ENCODE measurements around the gene RPP21.

Gene RPP21

DNA sequence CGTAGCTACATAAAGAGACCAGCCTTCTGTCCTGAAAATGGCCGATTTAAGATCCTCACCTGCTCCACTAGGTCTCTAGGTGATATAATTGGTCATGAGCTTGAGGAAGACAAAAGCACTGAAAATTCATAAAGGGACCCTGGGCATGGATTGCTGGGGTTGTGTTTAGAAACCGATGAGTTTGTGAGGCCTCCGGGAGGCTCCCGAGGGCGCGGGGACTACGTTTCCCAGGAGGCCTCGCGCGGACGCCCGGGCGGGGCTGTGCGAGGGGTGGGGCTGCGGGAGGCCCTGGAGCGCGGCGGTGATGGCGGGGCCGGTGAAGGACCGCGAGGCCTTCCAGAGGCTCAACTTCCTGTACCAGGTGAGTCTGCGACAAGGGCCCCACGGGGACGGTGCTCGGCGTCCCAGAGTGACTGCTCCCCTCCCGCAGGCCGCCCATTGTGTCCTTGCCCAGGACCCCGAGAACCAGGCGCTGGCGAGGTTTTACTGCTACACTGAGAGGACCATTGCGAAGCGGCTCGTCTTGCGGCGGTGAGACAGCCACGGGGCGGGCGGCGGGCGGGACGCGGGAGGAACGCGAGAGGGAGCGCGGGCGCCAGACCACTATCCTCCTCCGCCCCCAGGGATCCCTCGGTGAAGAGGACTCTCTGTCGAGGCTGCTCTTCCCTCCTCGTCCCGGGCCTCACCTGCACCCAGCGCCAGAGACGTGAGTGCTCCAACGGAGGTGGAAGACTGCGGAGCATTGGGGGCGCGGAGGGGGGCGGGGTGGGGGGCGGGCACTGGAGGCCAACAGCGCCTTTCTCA is at the start of gene RPP21:
Gene RPP21, plus strand, starts transcription at position 289 of the 804 bp plus-strand sequence. Its CDS starts 16 bp downstream, at position 305.
- DNase-seq, result peak; percentile 87

DNA sequence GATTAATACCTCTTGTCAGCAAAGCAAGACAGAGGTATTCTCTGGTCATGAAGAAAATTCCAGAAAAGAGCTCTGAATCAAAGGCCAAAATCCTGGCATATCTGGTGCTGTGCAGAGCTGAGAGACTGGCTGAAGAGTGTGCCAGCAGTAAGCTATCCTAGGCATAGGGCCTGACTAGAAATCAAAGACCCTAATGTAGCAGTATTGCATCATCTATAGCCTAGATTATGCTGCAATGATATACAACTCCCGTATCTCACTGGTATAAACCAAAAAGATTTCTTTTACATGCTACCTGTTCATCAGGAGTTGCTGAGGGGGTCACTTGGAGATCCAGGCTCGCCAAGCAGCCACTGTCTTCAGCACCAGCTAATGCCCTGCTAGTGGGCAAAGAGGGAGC is 49.1 kb upstream of the RPP21 start:
- DNase-seq, result no peak

- DNase-seq, result no peak
These were observed 41.0 kb upstream of the RPP21 start for GRCh38 chr6:30304002-30304401.

GRCh38 chr6:30311101-30311500 is 33.9 kb upstream of the RPP21 start:
- no peak for DNase-seq

- DNase-seq, result no peak
These were observed 33.3 kb upstream of the RPP21 start for GRCh38 chr6:30311671-30312070.

GRCh38 chr6:30312266-30312665 is 32.7 kb upstream of the RPP21 start:
- DNase-seq, result no peak

- DNase-seq, result no peak
These were observed 32.2 kb upstream of the RPP21 start for GRCh38 chr6:30312676-30313321.

DNA sequence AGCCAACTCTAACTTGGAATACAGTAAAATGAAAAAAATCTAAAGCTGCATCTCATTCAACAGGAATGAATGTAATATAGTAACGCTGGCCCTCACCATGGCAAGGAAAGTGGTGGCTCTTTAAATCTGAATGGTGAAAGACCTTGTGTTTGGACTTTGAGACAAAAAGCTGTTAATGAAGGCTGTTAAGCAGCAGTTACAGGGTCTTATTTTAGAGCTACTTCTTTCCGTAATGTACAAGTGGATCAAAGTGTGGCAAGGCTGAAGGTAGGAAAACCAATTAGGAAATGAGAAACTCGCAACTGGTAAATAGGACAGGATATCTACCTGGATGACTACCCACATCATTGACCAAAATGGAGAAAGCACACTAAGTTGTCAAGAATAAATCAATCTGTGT is 29.8 kb upstream of the RPP21 start:
- no peak for DNase-seq

DNA sequence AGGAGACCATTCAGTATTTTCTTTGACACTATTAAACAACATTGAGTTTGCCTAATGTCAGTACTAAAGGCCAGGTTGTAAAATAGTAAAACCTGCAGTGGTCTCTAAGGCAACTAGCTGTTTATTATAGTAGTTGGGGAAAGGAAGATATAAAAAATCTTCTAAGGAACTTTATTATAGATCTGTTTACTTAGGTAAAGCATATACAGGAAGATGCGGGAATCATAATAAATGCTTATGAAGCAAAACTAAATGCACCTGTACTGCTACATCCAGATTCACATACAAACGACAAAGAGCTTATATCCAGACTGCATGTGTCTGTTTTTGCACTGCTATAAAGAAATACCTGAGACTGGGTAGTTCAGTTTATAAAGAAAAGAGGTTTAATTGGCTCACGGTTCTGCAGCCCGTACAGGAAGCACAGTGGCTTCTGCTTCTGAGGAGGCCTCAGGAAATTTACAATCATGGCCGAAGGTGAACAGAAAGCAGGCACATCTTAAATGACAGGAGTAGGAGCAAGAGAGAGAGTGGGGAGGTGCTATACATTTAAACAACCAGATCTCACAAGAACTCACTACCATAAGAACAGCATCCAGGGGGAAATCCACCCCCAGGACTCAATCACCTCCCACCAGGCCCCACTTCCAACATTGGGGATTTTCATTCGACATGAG is 26.9 kb upstream of the RPP21 start:
- no peak for DNase-seq

- no peak for DNase-seq
These were observed 25.7 kb upstream of the RPP21 start for GRCh38 chr6:30319146-30319835.

- no peak for DNase-seq
These were observed 23.1 kb upstream of the RPP21 start for GRCh38 chr6:30321692-30322388.

DNA sequence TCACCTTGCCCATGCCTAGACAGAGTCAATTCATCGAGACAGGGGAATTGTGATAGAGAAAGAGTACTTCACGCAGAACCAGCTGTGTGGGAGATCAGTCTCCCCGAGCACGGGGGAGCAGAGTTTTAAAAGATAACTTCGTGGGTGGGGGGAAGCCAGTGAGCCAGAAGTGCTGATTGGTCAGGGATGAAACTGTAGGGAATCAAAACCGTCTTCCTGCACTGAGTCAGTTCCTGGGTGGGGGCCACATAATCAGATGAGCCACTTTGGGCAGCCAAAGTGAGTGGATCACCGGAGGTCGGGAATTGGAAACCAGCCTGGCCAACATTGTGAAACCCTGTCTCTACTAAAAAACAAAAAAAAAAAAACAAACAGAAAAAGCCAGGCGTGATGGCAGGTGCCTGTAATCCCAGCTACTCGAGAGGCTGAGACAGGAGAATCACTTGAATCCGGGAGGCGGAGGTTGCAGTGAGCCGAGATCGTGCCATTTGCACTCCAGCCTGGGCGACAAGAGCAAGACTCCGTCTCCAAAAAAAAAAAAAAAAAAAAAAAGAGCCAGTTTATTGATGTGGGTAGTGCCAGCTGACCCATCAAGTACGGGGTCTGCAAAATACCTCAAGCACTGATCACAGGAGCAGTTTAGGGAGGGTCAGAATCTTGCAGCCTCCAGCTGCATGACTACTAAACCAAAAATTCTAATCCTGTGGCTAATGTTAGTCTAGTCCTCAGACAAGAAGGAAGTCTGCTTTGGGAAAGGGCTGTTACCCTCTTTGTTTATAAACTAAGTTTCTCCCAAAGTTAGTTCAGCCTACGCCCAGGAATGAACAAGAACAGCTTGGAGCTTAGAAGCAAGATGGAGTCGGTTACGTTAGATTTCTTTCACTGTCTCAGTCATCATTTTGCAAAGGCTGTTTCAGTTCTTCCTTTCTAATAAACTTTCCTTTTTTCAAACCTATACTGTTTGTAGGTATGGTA is 22.1 kb upstream of the RPP21 start:
- DNase-seq, result peak; percentile 24

DNA sequence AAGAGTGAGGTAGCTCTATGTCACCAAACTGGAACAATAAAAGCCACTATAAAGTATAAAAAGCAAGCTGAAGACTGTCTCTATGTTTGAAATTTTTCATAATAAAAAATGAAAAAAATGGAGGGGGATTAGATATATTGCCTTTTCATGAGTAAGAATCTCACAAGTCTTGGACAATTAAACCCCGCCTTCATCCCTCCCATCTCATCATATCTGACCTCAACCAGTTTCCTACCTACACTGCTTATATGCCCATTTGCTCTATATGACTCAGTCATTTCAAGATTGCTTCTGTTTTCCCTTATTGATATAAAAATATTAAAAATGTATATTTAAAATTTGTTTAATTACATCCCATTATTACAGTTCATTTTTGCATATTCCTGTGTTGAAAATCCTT is 21.1 kb upstream of the RPP21 start:
- no peak for DNase-seq

- peak; percentile 79 for DNase-seq
These were observed 19.6 kb upstream of the RPP21 start for GRCh38 chr6:30325150-30325872.

- DNase-seq, result peak; percentile 72
These were observed 19.0 kb upstream of the RPP21 start for GRCh38 chr6:30325873-30326525.

GRCh38 chr6:30326526-30327231 is 18.3 kb upstream of the RPP21 start, which contains the start of gene TRIM39:
TSS of gene TRIM39 (plus strand) at chr6:30326927. CDS start at chr6:30329318, 2,391 bp downstream.
- peak; percentile 88 for DNase-seq

DNA sequence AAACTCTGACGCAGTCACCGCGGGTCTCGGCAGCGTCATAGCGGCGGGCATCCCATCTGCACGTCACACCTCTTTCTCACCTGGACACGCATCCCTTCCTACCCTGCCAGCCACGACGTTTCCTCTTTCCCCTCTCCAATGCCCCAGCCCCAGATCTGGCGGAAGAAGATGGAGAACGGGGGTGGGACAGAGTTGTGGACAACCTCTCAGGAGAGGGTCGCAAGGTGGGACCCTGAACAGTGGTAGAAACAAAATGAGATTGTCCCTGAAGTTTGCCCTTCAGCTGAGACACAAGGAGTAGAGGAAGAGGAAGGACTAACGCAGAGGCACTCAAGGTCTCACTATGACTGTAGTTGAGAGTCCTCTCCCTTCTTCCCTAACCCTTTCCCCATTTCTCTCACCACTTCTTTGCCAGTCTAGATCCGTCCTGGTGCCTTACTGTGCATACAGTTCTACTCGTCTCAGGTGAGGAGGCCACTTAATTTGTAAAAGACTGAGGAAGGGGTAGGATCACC is 17.7 kb upstream of the RPP21 start:
- DNase-seq, result no peak

DNA sequence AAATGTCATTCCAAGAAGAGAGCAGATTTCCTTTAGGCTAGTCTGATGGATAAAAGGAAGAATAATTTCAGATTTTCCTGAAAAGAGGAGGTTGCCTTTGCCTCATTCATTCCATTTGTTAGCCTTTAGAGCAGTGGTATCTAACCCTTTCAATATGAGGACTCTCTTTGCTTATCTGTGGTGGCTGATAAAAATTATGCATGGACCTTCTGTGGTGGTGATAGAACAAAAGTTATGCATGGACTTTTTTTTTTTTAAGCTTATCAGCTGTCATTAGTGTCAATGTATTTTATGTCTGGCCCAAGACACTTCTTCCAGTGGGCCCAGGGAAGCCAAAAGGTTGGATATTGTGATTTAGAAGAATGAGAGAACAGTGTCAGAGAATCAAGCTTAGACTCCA is 16.6 kb upstream of the RPP21 start:
- DNase-seq, result no peak

DNA sequence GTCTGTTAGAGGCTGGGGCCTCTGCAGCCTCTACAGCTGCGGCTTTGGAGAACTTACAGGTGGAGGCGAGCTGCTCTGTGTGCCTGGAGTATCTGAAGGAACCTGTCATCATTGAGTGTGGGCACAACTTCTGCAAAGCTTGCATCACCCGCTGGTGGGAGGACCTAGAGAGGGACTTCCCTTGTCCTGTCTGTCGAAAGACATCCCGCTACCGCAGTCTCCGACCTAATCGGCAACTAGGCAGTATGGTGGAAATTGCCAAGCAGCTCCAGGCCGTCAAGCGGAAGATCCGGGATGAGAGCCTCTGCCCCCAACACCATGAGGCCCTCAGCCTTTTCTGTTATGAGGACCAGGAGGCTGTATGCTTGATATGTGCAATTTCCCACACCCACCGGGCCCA is 15.6 kb upstream of the RPP21 start:
- no peak for DNase-seq
